ENCODE results near the gene SPEF2.

DNA sequence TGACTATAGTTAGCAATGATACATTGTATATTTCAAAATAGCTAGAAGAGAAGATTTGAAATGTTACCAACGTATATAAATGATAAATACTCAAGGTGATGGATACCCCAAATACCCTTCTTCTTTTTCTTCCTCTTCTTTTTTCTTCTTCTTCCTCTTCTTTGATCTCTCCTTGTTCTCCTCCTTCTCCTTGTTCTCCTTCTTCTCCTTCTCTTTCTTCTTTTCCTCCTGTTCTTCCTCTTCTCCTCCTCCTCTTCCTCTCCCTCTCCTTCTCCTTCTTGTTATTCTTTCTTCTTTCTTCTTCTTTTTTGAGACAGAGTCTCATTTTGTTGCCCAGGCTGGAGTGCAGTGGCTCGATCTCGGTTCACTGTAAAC lies 616 bp upstream of the SPEF2 start:
- TF ChIP-seq CREB1 (CRISPR knock-in tag; IDR thresholded peaks at IDR 0.05; ENCODE audit: low read depth), result no peak
- TF ChIP-seq EZH2 (IDR thresholded peaks at IDR 0.05; ENCODE audit: low read depth, unreplicated experiment), result no peak
- TF ChIP-seq POLR2AphosphoS5 (IDR thresholded peaks at IDR 0.05; ENCODE audit: low read depth), result no peak
- TF ChIP-seq, protein P1, sequence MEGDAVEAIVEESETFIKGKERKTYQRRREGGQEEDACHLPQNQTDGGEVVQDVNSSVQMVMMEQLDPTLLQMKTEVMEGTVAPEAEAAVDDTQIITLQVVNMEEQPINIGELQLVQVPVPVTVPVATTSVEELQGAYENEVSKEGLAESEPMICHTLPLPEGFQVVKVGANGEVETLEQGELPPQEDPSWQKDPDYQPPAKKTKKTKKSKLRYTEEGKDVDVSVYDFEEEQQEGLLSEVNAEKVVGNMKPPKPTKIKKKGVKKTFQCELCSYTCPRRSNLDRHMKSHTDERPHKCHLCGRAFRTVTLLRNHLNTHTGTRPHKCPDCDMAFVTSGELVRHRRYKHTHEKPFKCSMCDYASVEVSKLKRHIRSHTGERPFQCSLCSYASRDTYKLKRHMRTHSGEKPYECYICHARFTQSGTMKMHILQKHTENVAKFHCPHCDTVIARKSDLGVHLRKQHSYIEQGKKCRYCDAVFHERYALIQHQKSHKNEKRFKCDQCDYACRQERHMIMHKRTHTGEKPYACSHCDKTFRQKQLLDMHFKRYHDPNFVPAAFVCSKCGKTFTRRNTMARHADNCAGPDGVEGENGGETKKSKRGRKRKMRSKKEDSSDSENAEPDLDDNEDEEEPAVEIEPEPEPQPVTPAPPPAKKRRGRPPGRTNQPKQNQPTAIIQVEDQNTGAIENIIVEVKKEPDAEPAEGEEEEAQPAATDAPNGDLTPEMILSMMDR (conservative IDR thresholded peaks at IDR 0.05; ENCODE audit: low read depth in 2 of 2), result no peak
- TF ChIP-seq ZNF114 (CRISPR knock-in tag; IDR thresholded peaks at IDR 0.05), result no peak
- TF ChIP-seq, protein P2, sequence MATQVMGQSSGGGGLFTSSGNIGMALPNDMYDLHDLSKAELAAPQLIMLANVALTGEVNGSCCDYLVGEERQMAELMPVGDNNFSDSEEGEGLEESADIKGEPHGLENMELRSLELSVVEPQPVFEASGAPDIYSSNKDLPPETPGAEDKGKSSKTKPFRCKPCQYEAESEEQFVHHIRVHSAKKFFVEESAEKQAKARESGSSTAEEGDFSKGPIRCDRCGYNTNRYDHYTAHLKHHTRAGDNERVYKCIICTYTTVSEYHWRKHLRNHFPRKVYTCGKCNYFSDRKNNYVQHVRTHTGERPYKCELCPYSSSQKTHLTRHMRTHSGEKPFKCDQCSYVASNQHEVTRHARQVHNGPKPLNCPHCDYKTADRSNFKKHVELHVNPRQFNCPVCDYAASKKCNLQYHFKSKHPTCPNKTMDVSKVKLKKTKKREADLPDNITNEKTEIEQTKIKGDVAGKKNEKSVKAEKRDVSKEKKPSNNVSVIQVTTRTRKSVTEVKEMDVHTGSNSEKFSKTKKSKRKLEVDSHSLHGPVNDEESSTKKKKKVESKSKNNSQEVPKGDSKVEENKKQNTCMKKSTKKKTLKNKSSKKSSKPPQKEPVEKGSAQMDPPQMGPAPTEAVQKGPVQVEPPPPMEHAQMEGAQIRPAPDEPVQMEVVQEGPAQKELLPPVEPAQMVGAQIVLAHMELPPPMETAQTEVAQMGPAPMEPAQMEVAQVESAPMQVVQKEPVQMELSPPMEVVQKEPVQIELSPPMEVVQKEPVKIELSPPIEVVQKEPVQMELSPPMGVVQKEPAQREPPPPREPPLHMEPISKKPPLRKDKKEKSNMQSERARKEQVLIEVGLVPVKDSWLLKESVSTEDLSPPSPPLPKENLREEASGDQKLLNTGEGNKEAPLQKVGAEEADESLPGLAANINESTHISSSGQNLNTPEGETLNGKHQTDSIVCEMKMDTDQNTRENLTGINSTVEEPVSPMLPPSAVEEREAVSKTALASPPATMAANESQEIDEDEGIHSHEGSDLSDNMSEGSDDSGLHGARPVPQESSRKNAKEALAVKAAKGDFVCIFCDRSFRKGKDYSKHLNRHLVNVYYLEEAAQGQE (IDR thresholded peaks at IDR 0.05; ENCODE audit: unreplicated experiment), result no peak
- TF ChIP-seq EZH2phosphoT487 (IDR thresholded peaks at IDR 0.05; ENCODE audit: unreplicated experiment), result no peak
